Kidney capillary endothelial cell (primary cell): ENCODE results near the gene LEAP2.

Source experiments
- DNase-seq: peaks from one replicate; pipeline ENCODE4 v3.0.0-alpha.2; 2018; ENCODE audit warnings: low spot score

Gene LEAP2, protein sequence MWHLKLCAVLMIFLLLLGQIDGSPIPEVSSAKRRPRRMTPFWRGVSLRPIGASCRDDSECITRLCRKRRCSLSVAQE

DNA sequence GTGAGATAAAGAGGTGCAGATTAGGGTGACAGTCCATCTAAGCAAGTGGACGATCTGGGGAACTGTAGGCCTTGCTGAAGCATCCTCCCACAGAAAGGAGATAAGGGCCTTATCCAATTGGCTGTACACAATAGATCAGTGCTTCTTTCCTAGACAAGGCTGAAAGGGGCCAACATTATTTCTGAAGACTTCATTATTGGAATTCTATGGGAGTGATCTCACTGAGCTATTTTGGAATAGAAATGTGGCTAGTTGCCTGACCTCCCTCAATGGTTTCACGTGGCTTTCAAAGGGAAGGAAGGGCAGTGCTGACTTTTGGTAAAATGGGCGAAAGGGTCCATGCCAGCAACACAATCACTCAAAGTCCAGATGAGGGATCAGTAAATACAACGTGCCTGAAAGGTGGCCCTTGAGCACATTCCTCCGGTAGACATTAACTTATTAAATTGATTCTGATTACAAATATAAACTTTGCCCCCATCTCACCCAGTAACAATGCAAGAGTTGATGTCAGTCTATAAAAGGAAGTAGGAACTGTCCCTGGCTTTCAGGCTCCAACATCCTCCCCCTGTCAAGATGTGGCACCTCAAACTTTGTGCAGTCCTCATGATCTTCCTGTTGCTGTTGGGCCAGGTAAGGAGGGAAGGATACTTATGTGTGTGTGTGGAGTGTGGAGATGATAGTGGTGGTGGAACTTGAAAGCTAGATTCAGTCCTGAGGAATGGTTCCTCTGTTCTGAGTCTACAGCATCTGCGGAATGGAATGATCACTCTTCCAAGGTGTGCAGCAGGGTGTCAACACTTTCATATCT is at the start of gene LEAP2:
TSS of gene LEAP2 (plus strand) at position 550 of the 811 bp plus-strand sequence. CDS start at position 577, 27 bp downstream.
- DNase-seq: no peak

DNA sequence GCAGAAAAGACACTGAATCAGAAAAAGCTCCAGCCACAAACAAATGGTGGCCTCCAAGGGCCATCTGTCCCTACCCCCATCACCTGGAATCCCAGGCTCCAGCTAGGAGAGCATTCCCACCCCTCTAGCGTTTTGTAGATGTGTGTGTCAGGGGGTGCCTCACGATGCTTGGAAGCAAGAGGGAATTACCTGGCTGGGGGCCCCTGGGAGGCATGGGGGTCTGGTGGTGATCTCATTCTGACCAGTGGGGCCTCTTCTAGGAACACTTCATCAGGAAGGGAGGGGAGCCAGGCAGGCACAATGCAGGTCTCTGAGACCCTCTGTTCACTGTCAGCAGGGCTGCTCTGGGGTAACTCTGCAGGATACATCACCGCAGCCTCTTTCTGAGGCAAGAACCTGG is 49.0 kb upstream of the LEAP2 start:
- no peak for DNase-seq

DNA sequence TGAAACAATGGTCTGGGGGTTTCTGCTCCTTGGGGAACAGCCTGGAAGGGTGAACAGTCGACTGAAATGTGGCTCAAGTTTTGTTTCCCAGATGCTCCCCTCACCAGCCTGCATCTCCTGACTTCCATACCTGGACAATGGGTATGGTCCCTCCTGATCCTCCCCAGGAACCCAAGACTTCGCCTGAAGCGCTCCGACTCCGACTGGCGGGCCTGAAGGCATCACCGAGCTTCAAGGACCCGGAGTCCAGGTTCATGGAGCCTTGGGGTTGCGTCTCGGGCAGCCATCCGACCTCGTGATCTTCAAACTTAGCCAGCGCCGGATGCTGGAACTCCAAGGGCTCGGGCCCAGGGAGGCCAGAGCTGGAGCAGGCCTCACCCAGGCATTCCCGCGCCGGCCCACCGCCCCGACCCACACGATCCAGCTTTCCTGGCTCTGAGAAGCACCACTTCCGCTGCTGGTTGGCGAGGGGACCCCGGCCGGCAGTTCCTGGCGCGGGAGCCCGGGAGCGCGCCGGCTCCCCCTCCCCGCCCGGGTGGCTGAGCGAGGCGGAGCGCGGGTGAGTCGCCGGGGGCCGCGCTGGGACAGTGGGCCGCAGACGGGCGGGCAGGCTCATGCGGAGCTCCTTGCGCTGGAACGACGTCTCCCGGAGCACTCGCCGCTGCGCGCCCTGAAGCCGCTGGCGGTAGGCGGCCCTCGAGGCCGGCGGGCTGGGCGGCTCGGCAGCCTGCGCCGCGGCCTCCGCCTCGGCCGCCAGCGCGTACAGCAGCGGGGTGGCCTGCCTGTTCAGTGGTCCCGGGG is 48.2 kb upstream of the LEAP2 start:
- no peak for DNase-seq

GRCh38 chr5:132825834-132826391 is 47.6 kb upstream of the LEAP2 start:
- DNase-seq: no peak

DNA sequence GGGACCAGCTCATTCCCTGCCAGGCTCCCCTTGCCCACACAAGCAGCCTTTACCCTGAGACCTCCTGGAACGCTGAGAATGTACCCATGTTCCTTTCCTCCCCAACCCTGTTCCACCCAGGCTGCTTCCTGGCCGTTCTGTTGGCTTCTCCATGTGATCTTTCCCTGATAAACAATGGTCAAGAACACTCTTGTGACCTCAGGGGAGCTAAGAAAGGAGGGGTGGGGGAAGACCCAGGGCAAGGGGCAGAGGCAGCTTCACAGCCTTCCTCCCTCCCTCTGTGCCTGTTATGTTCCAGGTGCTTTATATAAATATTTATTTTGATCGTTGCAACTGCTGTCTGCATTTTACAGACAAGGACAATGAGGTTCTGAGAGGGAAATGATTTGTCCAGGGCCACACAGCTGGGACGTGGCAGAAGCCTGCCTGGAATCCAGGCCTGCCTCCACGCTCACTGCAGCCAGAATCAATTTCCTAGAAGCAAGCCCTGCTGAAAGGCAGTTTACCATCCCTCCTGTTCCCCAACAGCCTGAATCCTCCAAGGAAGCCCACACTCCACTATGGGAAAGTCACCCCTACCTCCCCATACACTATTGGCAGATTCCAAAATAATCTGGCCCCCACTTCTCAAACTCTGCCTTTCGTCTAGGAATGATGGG is 46.9 kb upstream of the LEAP2 start:
- DNase-seq: no peak

DNA sequence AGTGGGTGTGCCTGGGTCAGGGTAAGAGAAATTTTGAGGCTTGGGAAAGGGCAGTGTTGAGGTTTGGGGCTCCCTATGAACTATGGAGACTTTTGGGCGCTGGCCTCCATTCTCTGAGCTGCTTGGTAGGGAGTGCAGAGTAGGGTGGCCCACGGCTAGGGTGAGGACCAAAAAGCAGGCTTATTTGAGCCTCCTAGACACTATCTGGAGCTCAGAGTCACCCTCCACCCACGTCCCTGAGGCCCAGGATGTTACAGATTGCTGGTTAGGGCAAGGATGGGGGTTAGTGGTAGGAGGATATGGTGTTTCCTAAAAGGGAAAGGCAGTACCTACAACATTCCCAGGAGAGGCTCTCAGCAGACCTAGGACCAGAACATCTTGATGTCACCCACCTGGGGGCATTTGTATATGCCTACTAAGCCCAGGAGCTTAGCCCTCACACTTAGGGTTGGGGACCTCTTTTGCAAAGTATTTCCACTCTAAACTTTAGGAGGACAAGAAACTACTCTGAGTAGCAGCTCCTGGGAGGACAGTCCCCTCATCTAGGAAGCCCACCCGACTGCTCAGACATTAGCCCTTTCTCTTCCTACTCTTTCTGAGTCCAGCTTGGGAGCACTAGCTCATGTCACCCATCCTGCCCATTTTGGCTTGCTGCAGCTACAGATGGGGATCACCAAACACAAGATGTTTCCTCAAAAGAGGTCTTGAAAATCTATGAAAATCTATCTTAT is 45.4 kb upstream of the LEAP2 start:
- no peak for DNase-seq

DNA sequence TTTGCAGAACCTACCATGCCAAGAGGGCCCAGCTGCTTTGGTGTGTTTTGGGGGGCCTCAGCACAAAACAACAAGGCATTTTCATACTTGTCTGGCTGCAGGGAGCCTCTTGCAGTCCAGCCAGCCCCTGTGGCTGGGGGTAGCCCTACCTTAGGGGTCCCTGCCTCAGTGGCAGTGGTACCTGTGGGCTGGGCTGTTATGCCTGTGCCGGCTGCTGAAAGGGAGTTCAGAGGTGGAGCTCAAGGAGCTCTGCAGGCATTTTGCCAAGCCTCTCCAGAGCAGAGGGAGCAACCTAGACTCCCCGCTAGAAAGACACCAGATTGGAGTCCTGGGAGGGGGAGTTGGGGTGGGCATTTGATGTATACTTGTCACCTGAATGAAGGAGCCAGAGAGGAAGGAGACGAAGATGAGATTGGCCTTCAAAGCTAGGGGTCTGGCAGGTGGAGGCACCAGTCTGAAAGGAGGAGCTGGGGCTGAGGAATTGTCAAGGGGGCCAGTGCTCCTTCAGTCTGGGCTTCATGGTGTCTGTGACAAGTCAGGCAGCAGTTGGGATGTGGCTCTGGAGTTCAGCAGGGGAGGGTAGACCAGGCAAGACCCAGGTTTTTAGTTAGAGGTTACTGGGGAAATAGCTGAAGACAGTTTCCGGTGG is 44.5 kb upstream of the LEAP2 start:
- DNase-seq: no peak

DNA sequence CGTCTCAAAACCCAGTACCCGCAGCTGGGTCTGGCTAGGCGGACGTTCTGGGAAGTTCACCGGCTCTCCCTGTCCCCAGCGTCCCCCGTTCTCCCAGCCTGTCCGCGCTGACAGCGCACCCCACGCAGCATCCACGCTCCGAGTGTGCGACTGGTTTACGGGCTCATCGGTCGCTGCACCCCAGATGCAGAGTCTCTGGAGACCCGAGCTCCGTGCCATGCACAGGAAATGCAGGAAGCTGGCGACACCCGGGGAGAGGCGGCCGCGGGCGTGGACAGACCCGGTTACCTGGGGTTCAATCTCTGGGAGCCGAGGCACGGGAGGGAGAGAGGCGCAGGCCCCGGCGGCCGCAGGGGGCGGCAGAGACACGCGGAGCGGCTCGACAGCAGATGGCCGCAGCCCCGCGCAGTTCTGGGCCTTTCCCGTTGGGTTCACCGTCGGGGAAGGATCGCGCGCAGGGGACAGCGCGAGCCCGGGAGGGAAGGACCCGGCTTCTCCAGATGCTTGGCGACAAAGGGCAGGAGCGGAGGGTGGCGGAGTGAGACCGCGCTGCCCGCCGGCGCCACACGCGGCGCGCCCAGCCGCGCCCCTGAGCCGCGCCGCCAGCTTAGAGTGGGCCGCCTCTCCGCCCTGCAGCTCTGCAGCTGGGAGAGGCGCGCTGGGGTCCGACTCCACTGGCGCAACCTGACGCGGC is 43.6 kb upstream of the LEAP2 start:
- peak; percentile 63 for DNase-seq

GRCh38 chr5:132830436-132831094 is 42.9 kb upstream of the LEAP2 start, which contains the start of gene SHROOM1:
Gene SHROOM1, minus strand, starts transcription at chr5:132830647. Its CDS starts 4,507 bp downstream, at chr5:132826140.
- peak; percentile 49 for DNase-seq

- no peak for DNase-seq
These were observed 42.2 kb upstream of the LEAP2 start for GRCh38 chr5:132831095-132831860.

GRCh38 chr5:132832612-132833011 is 40.9 kb upstream of the LEAP2 start:
- DNase-seq: no peak

DNA sequence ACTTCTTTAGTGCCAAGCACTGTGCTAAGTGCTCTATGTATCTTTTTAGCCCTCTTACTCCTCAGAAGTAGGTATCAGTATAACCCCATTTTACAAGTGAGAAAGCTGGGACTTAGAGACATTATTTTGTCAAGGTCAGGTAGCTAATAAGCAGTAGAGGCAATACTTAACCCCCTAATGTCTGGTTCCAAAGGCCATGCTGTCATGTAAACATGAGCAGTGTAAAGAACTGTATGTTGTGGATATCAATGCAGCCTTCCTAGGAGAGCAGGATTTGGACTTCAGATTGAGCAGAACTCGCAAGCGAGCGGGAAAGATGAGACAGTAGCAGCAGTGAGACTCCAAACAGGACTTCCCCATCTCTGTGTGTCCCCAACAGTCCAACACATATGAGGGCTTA is 39.4 kb upstream of the LEAP2 start:
- no peak for DNase-seq

- no peak for DNase-seq
These were observed 36.6 kb upstream of the LEAP2 start for GRCh38 chr5:132836852-132837251.

GRCh38 chr5:132837868-132838267 is 35.6 kb upstream of the LEAP2 start:
- no peak for DNase-seq

DNA sequence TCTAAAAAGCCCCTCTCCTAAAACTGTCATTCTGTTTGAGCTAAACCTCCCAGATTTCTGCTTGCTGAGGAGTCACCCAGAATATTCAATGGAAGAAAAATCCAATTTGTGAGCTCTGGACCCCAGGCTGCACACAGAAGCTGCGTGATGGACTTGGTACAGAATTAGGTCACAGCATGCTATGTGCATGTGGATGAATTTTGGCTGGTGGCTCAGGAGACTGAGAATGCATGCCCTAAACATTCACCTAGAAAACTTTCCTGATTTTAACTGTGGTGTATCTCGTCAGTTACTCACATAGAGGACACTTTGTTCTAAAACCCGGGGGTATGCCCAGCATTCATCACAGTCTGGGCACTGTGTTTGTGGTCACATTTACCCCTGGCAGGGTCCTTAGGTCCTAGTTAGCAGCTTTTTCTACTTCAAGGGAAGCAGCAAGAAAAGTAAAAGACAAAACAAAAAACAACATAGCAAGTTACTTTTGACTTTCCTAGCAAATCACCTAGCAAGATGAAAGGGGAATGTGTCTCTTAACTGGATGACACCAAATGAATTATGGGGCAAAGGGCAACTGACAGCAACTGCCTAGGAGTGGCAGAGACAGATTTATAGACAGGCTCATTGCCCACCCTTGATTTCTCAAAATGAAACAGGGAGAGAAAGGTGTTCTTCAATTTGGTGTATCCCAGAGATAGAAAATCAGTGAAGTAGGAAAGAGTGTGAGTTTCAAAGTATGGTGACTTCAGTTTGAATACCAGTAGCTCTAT is 34.8 kb upstream of the LEAP2 start:
- DNase-seq: no peak

GRCh38 chr5:132839426-132840301 is 33.8 kb upstream of the LEAP2 start:
- peak; percentile 64 for DNase-seq

GRCh38 chr5:132840313-132840712 is 33.2 kb upstream of the LEAP2 start:
- no peak for DNase-seq
